K562 (cell line): Measurements from ENCODE around the gene OR4K5.

ENCODE experiments used
- BCOR ChIP-seq: fragments of 450-650 bp; IDR thresholded peaks from 2 replicates; pipeline ENCODE4 v1.6.1; 2016
- CEBPB ChIP-seq: fragments of 450-650 bp; IDR thresholded peaks from 2 replicates; pipeline ENCODE4 v1.6.1; 2016; ENCODE audit warnings: missing genetic modification characterization, missing compliant biosample characterization
- CREBBP ChIP-seq: IDR thresholded peaks from one replicate; pipeline ENCODE4 v1.6.1; 2012; ENCODE audit warnings: low read depth, mild to moderate bottlenecking, control low read depth, inconsistent platforms, low read length
- CTCF ChIP-seq, 3 experiments: IDR thresholded peaks in 2 of 3; conservative IDR thresholded peaks in 1 of 3; 2 replicates each; pipeline ENCODE4 v1.5.1; 2011 to 2012; ENCODE audit warnings: low read length in 3 of 3, mild to moderate bottlenecking in 3 of 3, control low read depth in 2 of 3, improper control_type of control experiment in 1 of 3, inconsistent platforms in 1 of 3, low read depth in 1 of 3, mixed read lengths in 1 of 3, moderate library complexity in 1 of 3; ENCODE audit not compliant: insufficient read depth in 2 of 3
- FOXK2 ChIP-seq, 2 experiments: fragments of 450-650 bp; IDR thresholded peaks in 1 of 2; conservative IDR thresholded peaks in 1 of 2; 2 replicates each; pipeline ENCODE4 v1.6.1; 2016; ENCODE audit warnings: low read depth in 2 of 2, mild to moderate bottlenecking in 1 of 2
- MEF2A ChIP-seq: IDR thresholded peaks from 2 replicates; pipeline ENCODE4 v1.6.1; 2011; ENCODE audit warnings: low read depth, mild to moderate bottlenecking, low read length, moderate library complexity; ENCODE audit not compliant: control insufficient read depth
- PHF8 ChIP-seq: fragments of 200-600 bp; sonication (generic); IDR thresholded peaks from 2 replicates; pipeline ENCODE4 v1.6.1; 2012; ENCODE audit warnings: mixed run types, mild to moderate bottlenecking, inconsistent platforms, low read length, moderate library complexity, borderline replicate concordance
- POLR2A ChIP-seq: fragments of 450-650 bp; conservative IDR thresholded peaks from 2 replicates; pipeline ENCODE4 v1.6.1; 2016
- TAF1 ChIP-seq: IDR thresholded peaks from 2 replicates; pipeline ENCODE4 v1.6.1; 2011; ENCODE audit warnings: mild to moderate bottlenecking, low read length, moderate library complexity; ENCODE audit not compliant: insufficient read depth, control insufficient read depth, severe bottlenecking; ENCODE audit errors: extremely low read depth
- ZBTB1 ChIP-seq: sonication (generic); formaldehyde crosslinking; IDR thresholded peaks from 2 replicates; pipeline ENCODE4 v1.8.1; 2023; ENCODE audit warnings: missing genetic modification reagents, low read depth, mild to moderate bottlenecking, borderline replicate concordance
- ZKSCAN1 ChIP-seq: fragments of 150-350 bp; IDR thresholded peaks from 2 replicates; pipeline ENCODE4 v1.6.1; 2016; ENCODE audit warnings: low read depth, low read length
- ZNF274 ChIP-seq: IDR thresholded peaks from 2 replicates; pipeline ENCODE4 v1.6.1; 2011; ENCODE audit warnings: low read depth, mild to moderate bottlenecking, low read length, moderate library complexity, borderline replicate concordance
- TF ChIP-seq, protein P1 (sequence below), 2 experiments: fragments of 450-650 bp in 1 of 2; IDR thresholded peaks; 2 replicates each; pipeline ENCODE4 v1.6.1; 2011 to 2017; ENCODE audit warnings: low read depth in 2 of 2, antibody characterized with exemption in 1 of 2, borderline replicate concordance in 1 of 2, low read length in 1 of 2, mild to moderate bottlenecking in 1 of 2, mixed read lengths in 1 of 2; ENCODE audit not compliant: control insufficient read depth in 1 of 2

- TF ChIP-seq ZBTB1 (CRISPR knock-in tag) (no peak), TAF1 (no peak), CEBPB (no peak), BCOR (no peak), ZNF274 (no peak), FOXK2 (conservative IDR thresholded peaks at IDR 0.05 in 1 of 2, IDR thresholded peaks at IDR 0.05 in 1 of 2; ENCODE audit: low read depth in 2 of 2) (no peak), ZKSCAN1 (no peak), POLR2A (no peak), MEF2A (no peak), CREBBP (no peak), CTCF (IDR thresholded peaks at IDR 0.05 in 2 of 3, conservative IDR thresholded peaks at IDR 0.05 in 1 of 3; ENCODE audit: insufficient read depth in 2 of 3, low read depth in 1 of 3, low read length in 3 of 3) (no peak), PHF8 (no peak)
- TF ChIP-seq, protein P1, sequence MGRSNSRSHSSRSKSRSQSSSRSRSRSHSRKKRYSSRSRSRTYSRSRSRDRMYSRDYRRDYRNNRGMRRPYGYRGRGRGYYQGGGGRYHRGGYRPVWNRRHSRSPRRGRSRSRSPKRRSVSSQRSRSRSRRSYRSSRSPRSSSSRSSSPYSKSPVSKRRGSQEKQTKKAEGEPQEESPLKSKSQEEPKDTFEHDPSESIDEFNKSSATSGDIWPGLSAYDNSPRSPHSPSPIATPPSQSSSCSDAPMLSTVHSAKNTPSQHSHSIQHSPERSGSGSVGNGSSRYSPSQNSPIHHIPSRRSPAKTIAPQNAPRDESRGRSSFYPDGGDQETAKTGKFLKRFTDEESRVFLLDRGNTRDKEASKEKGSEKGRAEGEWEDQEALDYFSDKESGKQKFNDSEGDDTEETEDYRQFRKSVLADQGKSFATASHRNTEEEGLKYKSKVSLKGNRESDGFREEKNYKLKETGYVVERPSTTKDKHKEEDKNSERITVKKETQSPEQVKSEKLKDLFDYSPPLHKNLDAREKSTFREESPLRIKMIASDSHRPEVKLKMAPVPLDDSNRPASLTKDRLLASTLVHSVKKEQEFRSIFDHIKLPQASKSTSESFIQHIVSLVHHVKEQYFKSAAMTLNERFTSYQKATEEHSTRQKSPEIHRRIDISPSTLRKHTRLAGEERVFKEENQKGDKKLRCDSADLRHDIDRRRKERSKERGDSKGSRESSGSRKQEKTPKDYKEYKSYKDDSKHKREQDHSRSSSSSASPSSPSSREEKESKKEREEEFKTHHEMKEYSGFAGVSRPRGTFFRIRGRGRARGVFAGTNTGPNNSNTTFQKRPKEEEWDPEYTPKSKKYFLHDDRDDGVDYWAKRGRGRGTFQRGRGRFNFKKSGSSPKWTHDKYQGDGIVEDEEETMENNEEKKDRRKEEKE (IDR thresholded peaks at IDR 0.05; ENCODE audit: borderline replicate concordance in 1 of 2, control insufficient read depth in 1 of 2, low read depth in 2 of 2, low read length in 1 of 2) = no peak
Measured at GRCh38 chr14:19941668-19942067, 21.3 kb downstream of the OR4K5 start.
